Activated T-helper 9 cell treated with anti-CD3 and anti-CD28 coated beads, Interleukin-2, amount 50 U/mL, for 16 hours (primary cell): ENCODE measurements around the gene CFAP210.
"Not testable (repeated sequence)": the region's sequence is repeated elsewhere in the genome, so short reads cannot be mapped to it uniquely, and the experiment has no call there.

ENCODE experiments used
- DNase-seq: peaks from one replicate; pipeline ENCODE4 v3.0.0-alpha.2; 2020; ENCODE audit warnings: low read depth

Gene CFAP210

DNA sequence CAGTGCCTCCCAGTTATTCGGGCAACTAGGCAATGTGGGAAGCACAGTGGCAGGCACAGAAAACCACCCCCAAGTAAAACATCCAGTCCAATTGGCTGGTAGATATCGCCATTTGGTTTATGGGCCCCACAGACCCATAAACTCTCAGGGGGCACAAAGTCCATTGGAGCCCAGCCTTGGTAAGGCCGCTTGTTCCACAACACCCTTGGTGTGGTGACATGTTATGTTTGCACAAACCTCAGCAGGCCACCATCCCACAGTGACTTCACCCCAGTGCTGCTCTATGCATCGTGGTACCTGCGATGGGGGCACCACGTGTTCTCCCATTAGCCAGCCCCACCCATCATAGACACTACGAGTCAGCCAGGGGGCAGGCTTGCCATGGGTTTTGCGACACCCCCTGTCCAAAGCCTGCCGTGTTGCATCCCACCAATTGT is 18.6 kb upstream of the CFAP210 start:
- no peak for DNase-seq

GRCh38 chr2:169711751-169712509 is 17.7 kb upstream of the CFAP210 start:
- no peak for DNase-seq

GRCh38 chr2:169709981-169710380 is 15.8 kb upstream of the CFAP210 start:
- no peak for DNase-seq

- no peak for DNase-seq
These were observed 15.1 kb upstream of the CFAP210 start for GRCh38 chr2:169709331-169709730.

DNA sequence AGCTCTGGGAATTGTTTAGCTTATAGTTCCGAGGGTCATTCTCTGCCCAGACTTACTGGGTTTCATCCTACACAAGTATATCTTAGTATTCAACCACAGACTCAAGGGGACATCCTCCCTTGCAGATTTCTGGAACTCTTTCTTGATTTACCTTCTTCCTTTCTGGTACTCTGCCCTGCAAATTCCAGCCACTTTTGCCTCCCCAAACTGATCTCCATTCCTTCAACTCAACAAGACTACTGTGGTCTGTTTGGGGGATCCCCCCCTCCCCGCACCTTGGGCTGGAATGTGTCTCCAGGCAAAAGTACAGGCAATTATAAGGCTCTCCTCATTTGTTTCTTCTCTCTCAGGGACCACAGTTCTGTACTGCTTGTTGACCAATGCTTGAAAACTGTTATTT is 13.4 kb upstream of the CFAP210 start:
- no peak for DNase-seq

DNA sequence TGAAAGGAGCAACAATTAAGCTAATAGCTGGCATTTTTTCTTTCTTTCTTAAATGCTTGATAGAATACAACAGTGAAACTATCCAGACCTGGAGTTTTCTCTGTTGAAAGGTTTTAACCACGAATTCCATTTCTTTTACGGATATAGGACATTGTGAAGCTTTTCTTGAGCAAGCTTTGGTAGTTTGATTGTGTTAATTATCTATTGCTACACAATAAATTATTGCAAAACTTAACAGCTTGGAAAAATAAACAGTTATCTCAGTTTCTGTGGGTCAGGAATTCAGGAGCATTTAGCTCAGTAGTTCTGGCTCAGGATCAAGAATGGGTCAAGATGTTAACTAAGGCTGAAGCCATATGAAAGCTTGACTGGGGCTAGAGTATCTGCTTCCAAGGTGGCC is 11.7 kb upstream of the CFAP210 start:
- DNase-seq = no peak

- DNase-seq = no peak
These were observed 10.0 kb upstream of the CFAP210 start for GRCh38 chr2:169704160-169704708.

- no peak for DNase-seq
These were observed 8.8 kb upstream of the CFAP210 start for GRCh38 chr2:169702996-169703395.

DNA sequence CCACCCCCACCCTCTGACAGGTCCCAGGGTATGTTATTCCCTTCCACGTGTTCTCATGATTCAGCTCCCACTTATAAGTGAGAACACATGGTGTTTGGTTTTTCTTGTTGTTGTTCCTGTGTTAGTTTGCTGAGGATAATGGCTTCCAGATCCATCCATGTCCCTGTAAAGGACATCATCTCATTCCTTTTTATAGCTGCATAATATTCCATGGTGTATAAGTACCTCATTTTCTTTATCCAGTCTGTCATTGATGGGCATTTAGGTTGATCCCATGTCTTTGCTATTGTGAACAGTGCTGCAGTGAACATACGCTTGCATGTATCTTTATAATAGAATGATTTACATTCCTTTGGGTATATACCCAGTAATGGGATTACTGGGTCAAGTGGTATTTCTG is 5.0 kb upstream of the CFAP210 start:
- DNase-seq = not testable (repeated sequence)

- no peak for DNase-seq
These were observed 2.2 kb upstream of the CFAP210 start for GRCh38 chr2:169696381-169696780.

GRCh38 chr2:169694894-169695260 is 672 bp upstream of the CFAP210 start:
- DNase-seq = no peak

GRCh38 chr2:169693360-169693759 is 845 bp downstream of the CFAP210 start:
- DNase-seq = no peak

GRCh38 chr2:169692718-169693117 is 1.5 kb downstream of the CFAP210 start:
- DNase-seq = no peak

- DNase-seq = no peak
These were observed 3.2 kb downstream of the CFAP210 start for GRCh38 chr2:169690958-169691357.

- not testable (repeated sequence) for DNase-seq
These were observed 6.3 kb downstream of the CFAP210 start for GRCh38 chr2:169687943-169688342.

DNA sequence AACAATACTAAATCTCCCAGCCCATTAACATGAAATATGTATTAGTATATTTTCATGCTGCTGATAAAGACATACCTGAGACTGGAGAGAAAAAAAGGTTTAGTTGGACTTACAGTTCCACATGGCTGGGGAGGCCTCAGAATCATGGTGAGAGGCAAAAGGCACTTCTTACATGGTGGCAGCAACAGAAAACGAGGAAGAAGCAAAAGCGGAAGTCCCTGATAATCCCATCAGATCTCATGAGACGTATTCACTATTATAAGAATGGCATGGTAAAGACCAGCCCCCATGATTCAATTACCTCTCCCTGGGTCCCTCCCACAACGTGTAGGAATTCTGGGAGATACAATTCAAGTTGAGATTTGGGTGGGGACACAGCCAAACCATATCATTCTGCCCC is 7.4 kb downstream of the CFAP210 start:
- not testable (repeated sequence) for DNase-seq

DNA sequence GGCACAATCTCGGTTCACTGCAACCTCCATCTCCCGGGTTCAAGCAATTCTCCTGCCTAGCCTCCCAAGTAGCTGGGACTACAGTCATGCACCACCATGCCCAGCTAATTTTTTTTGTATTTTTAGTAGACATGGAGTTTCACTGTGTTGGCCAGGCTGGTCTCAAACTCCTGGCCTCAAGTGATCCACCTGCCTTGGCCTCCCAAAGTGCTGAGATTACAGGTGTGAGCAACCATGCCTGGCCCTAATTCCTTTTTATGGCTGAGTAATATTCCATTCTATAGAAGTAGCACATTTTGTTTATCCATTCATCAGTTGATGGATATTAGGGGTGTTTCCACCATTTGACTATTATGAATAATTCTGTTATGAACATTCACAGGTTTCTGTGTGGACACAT is 9.5 kb downstream of the CFAP210 start:
- not testable (repeated sequence) for DNase-seq

GRCh38 chr2:169684135-169684565 is 10.1 kb downstream of the CFAP210 start:
- DNase-seq = no peak

GRCh38 chr2:169683425-169684134 is 10.6 kb downstream of the CFAP210 start:
- DNase-seq = no peak

DNA sequence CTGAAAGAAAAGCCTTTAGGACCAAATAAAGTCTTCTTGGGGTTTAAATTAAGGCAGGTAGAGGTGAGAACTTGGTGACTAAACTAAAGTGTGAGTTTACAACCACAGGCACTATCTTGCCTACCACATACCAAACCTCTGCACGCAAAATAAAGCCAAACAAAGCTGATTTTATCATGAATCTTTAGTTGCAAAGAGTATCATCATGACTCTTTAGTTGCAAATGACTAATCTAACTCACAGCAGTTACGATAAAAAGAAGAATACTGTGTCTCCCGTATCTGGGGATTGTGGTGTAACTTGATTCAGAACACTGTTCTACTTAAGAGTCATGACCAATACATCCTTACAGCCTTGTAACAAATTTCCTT is 11.2 kb downstream of the CFAP210 start:
- DNase-seq = no peak

GRCh38 chr2:169676850-169677249 is 17.4 kb downstream of the CFAP210 start:
- DNase-seq = no peak

- DNase-seq = no peak
These were observed 17.8 kb downstream of the CFAP210 start for GRCh38 chr2:169676357-169676756.

GRCh38 chr2:169673921-169674320 is 20.3 kb downstream of the CFAP210 start:
- DNase-seq = no peak
